GM12892 (cell line): ENCODE measurements around the gene CFAP91. TPM values are rescaled to one million over a fixed set of nuclear protein-coding genes. Genes with fewer than 3 reads are reported as not detected.
A peak's percentile ranks its signal among the peaks of the same experiment; 100 is the strongest.

ENCODE experiments used
- DNase-seq: peaks from one replicate; pipeline ENCODE4 v3.0.0; 2011; ENCODE audit not compliant: insufficient read length
- FAIRE-seq: peaks from 2 replicates; lab custom pipeline; 2011; peaks lifted over from hg19 to GRCh38; lab: Jason Lieb, UNC
- POLR2A ChIP-seq: IDR thresholded peaks from 2 replicates; pipeline ENCODE4 v1.6.1; 2011; ENCODE audit warnings: low read depth, low read length, control low read depth
- POLR2AphosphoS5 ChIP-seq: IDR thresholded peaks from 2 replicates; pipeline ENCODE4 v1.6.1; 2011; ENCODE audit warnings: low read depth, low read length, control low read depth
- TAF1 ChIP-seq: IDR thresholded peaks from 2 replicates; pipeline ENCODE4 v1.6.1; 2011; ENCODE audit warnings: low read depth, mild to moderate bottlenecking, control low read depth, low read length, borderline replicate concordance
- polyA plus RNA-seq: library from polyadenylated mRNA; unstranded; fragments of >200 nt; gene quantifications from one replicate; pipeline ENCODE4 v1.2.1, GENCODE V29; 2012; ENCODE audit warnings: missing spikeins, inconsistent platforms; ENCODE audit not compliant: missing spikeins

CFAP91 gene
- 0.40 TPM for polyA plus RNA-seq

GRCh38 chr3:119702530-119703527 lies at the start of gene CFAP91:
Gene CFAP91, plus strand, starts transcription at chr3:119703022. Its CDS starts 77 bp downstream, at chr3:119703099.
- DNase-seq: peak; percentile 66
- FAIRE-seq: peak; percentile 27

GRCh38 chr3:119653876-119654275 lies 48.9 kb upstream of the CFAP91 start:
- DNase-seq (no peak), FAIRE-seq (no peak)
- no peak for TF ChIP-seq POLR2AphosphoS5
- no peak for TF ChIP-seq TAF1
- TF ChIP-seq POLR2A: no peak

More at GRCh38 chr3:119702530-119703527, at the start of gene CFAP91:
- TF ChIP-seq POLR2AphosphoS5: no peak

GRCh38 chr3:119657887-119658702 lies 44.7 kb upstream of the CFAP91 start:
- FAIRE-seq (no peak), DNase-seq (no peak)
- no peak for TF ChIP-seq POLR2AphosphoS5
- TF ChIP-seq POLR2A: no peak
- no peak for TF ChIP-seq TAF1

- peak; percentile 53 for FAIRE-seq
- TF ChIP-seq POLR2A (no peak), TAF1 (no peak), POLR2AphosphoS5 (no peak)
These were observed 43.8 kb upstream of the CFAP91 start for GRCh38 chr3:119658994-119659393.

GRCh38 chr3:119659606-119660291 lies 43.1 kb upstream of the CFAP91 start:
- no peak for TF ChIP-seq POLR2A
- TF ChIP-seq POLR2AphosphoS5: no peak
- no peak for TF ChIP-seq TAF1
- DNase-seq (no peak), FAIRE-seq (no peak)

More at GRCh38 chr3:119658994-119659393, 43.8 kb upstream of the CFAP91 start:
- no peak for DNase-seq

- TF ChIP-seq TAF1 (no peak), POLR2AphosphoS5 (no peak), POLR2A (no peak)
- no peak for FAIRE-seq
- DNase-seq: no peak
These were observed 42.1 kb upstream of the CFAP91 start, which contains the start of gene POPDC2 for GRCh38 chr3:119660474-119661440. Gene POPDC2, minus strand, starts transcription at chr3:119660589. Its CDS starts 166 bp downstream, at chr3:119660423.

- no peak for DNase-seq
- FAIRE-seq: no peak
- TF ChIP-seq POLR2A (no peak), POLR2AphosphoS5 (no peak), TAF1 (no peak)
These were observed 40.0 kb upstream of the CFAP91 start for GRCh38 chr3:119662604-119663373.

- TF ChIP-seq POLR2A (no peak), TAF1 (no peak), POLR2AphosphoS5 (no peak)
- no peak for FAIRE-seq
- no peak for DNase-seq
These were observed 38.9 kb upstream of the CFAP91 start for GRCh38 chr3:119663885-119664284.

GRCh38 chr3:119664370-119664769 lies 38.5 kb upstream of the CFAP91 start:
- DNase-seq: no peak
- FAIRE-seq: no peak
- TF ChIP-seq TAF1 (no peak), POLR2A (no peak), POLR2AphosphoS5 (no peak)
